ENCODE measurements around the gene NXPH1.

The NXPH1 gene

GRCh38 chr7:8629504-8629903 is 196.1 kb downstream of the NXPH1 start:
- no peak for DNase-seq (ENCODE audit: low read depth)
- no peak overlapping the region for H3K4me3 ChIP-seq (ENCODE audit: control insufficient read depth, low read depth, low read length)
- TF ChIP-seq CTCF (conservative IDR thresholded peaks at IDR 0.05; ENCODE audit: control insufficient read depth, insufficient read depth, low read depth, low read length): no peak

GRCh38 chr7:8637322-8637721 is 203.9 kb downstream of the NXPH1 start:
- DNase-seq (ENCODE audit: low read depth): no peak
- TF ChIP-seq CTCF (conservative IDR thresholded peaks at IDR 0.05; ENCODE audit: control insufficient read depth, insufficient read depth, low read depth, low read length): no peak
- no peak overlapping the region for H3K4me3 ChIP-seq (ENCODE audit: control insufficient read depth, low read depth, low read length)

GRCh38 chr7:8638076-8638475 is 204.7 kb downstream of the NXPH1 start:
- no peak for DNase-seq (ENCODE audit: low read depth)
- no peak overlapping the region for H3K4me3 ChIP-seq (ENCODE audit: control insufficient read depth, low read depth, low read length)
- TF ChIP-seq CTCF (conservative IDR thresholded peaks at IDR 0.05; ENCODE audit: control insufficient read depth, insufficient read depth, low read depth, low read length): no peak

GRCh38 chr7:8639668-8640067 is 206.3 kb downstream of the NXPH1 start:
- TF ChIP-seq CTCF (conservative IDR thresholded peaks at IDR 0.05; ENCODE audit: control insufficient read depth, insufficient read depth, low read depth, low read length): no peak
- no peak for DNase-seq (ENCODE audit: low read depth)
- H3K4me3 ChIP-seq (ENCODE audit: control insufficient read depth, low read depth, low read length): no peak overlapping the region

- H3K4me3 ChIP-seq (ENCODE audit: control insufficient read depth, low read depth, low read length): no peak overlapping the region
- no peak for DNase-seq (ENCODE audit: low read depth)
- TF ChIP-seq CTCF (conservative IDR thresholded peaks at IDR 0.05; ENCODE audit: control insufficient read depth, insufficient read depth, low read depth, low read length): no peak
These were observed 207.3 kb downstream of the NXPH1 start for GRCh38 chr7:8640671-8641070.

- H3K4me3 ChIP-seq (ENCODE audit: control insufficient read depth, low read depth, low read length): no peak overlapping the region
- no peak for TF ChIP-seq CTCF (conservative IDR thresholded peaks at IDR 0.05; ENCODE audit: control insufficient read depth, insufficient read depth, low read depth, low read length)
- no peak for DNase-seq (ENCODE audit: low read depth)
These were observed 235.5 kb downstream of the NXPH1 start for GRCh38 chr7:8668627-8669500.
